ENCODE results near the gene KCNN1. TPM values are rescaled to one million over a fixed set of nuclear protein-coding genes. Genes with fewer than 3 reads are reported as not detected.

KCNN1 gene
- total and polyA plus RNA-seq, 2 experiments from 2014 or later, result 2.2 to 29.8 TPM

DNA sequence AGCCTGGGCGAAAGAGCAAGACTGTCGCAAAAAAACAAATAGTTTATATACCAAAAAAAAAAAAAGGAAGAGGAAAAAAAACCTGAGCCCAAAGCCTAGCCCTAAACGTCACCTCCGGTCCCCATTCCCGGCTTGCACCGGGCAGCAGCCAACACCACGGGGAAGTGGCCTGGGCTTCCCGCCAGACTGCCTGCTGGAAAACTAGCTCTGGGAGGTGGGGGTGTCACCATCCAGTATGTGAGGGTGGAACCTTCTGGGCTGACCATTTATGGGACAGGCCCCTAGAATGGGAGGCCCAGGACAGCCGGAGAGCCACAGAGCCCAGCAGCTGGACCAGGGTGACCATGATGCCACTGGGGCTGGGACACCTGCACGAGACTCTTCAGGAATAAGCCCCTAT, 82.5 kb downstream of the KCNN1 start:
- Mint-ChIP-seq H3K4me1 (peaks cover 7% of the 10 kb centered on the region; the same call in 2 of the 3 replicates), H3K9me3 (no peaks in the 10 kb centered on the region), H3K27me3 (ENCODE audit: insufficient read depth, low read depth, poor library complexity) (peaks cover 17% of the 10 kb centered on the region), H3K27ac (no peak overlapping the region), H3K4me3 (no peak overlapping the region), H3K36me3 (ENCODE audit: low read depth) (no peaks in the 10 kb centered on the region; the same call in 2 of the 3 replicates)
- no peak overlapping the region for H3K4me3 ChIP-seq
- no peaks in the 10 kb centered on the region for H3K36me3 ChIP-seq (ENCODE audit: insufficient read depth)
- no peaks in the 10 kb centered on the region for H3K4me1 ChIP-seq (ENCODE audit: insufficient read depth)
- DNase-seq (ENCODE audit: low spot score) (no peak), ATAC-seq (no peak)
- H2AFZ ChIP-seq, result no peak overlapping the region
- H3K9me2 ChIP-seq (ENCODE audit: insufficient read depth), result no peaks in the 10 kb centered on the region
- no peaks in the 10 kb centered on the region for H3K79me2 ChIP-seq (replicated peaks; ENCODE audit: insufficient read depth)
- no peak for TF ChIP-seq ZNF331 (CRISPR knock-in tag; IDR thresholded peaks at IDR 0.05; ENCODE audit: low read depth)
- no peak for TF ChIP-seq POLR2AphosphoS5 (IDR thresholded peaks at IDR 0.05; ENCODE audit: low read depth)
- TF ChIP-seq, protein P1, sequence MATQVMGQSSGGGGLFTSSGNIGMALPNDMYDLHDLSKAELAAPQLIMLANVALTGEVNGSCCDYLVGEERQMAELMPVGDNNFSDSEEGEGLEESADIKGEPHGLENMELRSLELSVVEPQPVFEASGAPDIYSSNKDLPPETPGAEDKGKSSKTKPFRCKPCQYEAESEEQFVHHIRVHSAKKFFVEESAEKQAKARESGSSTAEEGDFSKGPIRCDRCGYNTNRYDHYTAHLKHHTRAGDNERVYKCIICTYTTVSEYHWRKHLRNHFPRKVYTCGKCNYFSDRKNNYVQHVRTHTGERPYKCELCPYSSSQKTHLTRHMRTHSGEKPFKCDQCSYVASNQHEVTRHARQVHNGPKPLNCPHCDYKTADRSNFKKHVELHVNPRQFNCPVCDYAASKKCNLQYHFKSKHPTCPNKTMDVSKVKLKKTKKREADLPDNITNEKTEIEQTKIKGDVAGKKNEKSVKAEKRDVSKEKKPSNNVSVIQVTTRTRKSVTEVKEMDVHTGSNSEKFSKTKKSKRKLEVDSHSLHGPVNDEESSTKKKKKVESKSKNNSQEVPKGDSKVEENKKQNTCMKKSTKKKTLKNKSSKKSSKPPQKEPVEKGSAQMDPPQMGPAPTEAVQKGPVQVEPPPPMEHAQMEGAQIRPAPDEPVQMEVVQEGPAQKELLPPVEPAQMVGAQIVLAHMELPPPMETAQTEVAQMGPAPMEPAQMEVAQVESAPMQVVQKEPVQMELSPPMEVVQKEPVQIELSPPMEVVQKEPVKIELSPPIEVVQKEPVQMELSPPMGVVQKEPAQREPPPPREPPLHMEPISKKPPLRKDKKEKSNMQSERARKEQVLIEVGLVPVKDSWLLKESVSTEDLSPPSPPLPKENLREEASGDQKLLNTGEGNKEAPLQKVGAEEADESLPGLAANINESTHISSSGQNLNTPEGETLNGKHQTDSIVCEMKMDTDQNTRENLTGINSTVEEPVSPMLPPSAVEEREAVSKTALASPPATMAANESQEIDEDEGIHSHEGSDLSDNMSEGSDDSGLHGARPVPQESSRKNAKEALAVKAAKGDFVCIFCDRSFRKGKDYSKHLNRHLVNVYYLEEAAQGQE (IDR thresholded peaks at IDR 0.05; ENCODE audit: unreplicated experiment), result no peak
- no peak for TF ChIP-seq STAT1 (IDR thresholded peaks at IDR 0.05; ENCODE audit: unreplicated experiment)
- no peak for TF ChIP-seq NANOG (IDR thresholded peaks at IDR 0.05; ENCODE audit: borderline replicate concordance)
- TF ChIP-seq ZNF114 (CRISPR knock-in tag; IDR thresholded peaks at IDR 0.05), result no peak
- TF ChIP-seq CREB1 (CRISPR knock-in tag; IDR thresholded peaks at IDR 0.05; ENCODE audit: low read depth), result no peak
- TF ChIP-seq EZH2 (IDR thresholded peaks at IDR 0.05; ENCODE audit: low read depth, unreplicated experiment), result no peak
- TF ChIP-seq JUNB (IDR thresholded peaks at IDR 0.05; ENCODE audit: unreplicated experiment), result no peak
- TF ChIP-seq, protein P2, sequence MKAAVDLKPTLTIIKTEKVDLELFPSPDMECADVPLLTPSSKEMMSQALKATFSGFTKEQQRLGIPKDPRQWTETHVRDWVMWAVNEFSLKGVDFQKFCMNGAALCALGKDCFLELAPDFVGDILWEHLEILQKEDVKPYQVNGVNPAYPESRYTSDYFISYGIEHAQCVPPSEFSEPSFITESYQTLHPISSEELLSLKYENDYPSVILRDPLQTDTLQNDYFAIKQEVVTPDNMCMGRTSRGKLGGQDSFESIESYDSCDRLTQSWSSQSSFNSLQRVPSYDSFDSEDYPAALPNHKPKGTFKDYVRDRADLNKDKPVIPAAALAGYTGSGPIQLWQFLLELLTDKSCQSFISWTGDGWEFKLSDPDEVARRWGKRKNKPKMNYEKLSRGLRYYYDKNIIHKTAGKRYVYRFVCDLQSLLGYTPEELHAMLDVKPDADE (IDR thresholded peaks at IDR 0.05), result no peak
- no peak for TF ChIP-seq EZH2phosphoT487 (IDR thresholded peaks at IDR 0.05; ENCODE audit: unreplicated experiment)
- TF ChIP-seq, protein P3, sequence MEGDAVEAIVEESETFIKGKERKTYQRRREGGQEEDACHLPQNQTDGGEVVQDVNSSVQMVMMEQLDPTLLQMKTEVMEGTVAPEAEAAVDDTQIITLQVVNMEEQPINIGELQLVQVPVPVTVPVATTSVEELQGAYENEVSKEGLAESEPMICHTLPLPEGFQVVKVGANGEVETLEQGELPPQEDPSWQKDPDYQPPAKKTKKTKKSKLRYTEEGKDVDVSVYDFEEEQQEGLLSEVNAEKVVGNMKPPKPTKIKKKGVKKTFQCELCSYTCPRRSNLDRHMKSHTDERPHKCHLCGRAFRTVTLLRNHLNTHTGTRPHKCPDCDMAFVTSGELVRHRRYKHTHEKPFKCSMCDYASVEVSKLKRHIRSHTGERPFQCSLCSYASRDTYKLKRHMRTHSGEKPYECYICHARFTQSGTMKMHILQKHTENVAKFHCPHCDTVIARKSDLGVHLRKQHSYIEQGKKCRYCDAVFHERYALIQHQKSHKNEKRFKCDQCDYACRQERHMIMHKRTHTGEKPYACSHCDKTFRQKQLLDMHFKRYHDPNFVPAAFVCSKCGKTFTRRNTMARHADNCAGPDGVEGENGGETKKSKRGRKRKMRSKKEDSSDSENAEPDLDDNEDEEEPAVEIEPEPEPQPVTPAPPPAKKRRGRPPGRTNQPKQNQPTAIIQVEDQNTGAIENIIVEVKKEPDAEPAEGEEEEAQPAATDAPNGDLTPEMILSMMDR (conservative IDR thresholded peaks at IDR 0.05; ENCODE audit: low read depth in 2 of 2), result no peak
- TF ChIP-seq, protein P4, sequence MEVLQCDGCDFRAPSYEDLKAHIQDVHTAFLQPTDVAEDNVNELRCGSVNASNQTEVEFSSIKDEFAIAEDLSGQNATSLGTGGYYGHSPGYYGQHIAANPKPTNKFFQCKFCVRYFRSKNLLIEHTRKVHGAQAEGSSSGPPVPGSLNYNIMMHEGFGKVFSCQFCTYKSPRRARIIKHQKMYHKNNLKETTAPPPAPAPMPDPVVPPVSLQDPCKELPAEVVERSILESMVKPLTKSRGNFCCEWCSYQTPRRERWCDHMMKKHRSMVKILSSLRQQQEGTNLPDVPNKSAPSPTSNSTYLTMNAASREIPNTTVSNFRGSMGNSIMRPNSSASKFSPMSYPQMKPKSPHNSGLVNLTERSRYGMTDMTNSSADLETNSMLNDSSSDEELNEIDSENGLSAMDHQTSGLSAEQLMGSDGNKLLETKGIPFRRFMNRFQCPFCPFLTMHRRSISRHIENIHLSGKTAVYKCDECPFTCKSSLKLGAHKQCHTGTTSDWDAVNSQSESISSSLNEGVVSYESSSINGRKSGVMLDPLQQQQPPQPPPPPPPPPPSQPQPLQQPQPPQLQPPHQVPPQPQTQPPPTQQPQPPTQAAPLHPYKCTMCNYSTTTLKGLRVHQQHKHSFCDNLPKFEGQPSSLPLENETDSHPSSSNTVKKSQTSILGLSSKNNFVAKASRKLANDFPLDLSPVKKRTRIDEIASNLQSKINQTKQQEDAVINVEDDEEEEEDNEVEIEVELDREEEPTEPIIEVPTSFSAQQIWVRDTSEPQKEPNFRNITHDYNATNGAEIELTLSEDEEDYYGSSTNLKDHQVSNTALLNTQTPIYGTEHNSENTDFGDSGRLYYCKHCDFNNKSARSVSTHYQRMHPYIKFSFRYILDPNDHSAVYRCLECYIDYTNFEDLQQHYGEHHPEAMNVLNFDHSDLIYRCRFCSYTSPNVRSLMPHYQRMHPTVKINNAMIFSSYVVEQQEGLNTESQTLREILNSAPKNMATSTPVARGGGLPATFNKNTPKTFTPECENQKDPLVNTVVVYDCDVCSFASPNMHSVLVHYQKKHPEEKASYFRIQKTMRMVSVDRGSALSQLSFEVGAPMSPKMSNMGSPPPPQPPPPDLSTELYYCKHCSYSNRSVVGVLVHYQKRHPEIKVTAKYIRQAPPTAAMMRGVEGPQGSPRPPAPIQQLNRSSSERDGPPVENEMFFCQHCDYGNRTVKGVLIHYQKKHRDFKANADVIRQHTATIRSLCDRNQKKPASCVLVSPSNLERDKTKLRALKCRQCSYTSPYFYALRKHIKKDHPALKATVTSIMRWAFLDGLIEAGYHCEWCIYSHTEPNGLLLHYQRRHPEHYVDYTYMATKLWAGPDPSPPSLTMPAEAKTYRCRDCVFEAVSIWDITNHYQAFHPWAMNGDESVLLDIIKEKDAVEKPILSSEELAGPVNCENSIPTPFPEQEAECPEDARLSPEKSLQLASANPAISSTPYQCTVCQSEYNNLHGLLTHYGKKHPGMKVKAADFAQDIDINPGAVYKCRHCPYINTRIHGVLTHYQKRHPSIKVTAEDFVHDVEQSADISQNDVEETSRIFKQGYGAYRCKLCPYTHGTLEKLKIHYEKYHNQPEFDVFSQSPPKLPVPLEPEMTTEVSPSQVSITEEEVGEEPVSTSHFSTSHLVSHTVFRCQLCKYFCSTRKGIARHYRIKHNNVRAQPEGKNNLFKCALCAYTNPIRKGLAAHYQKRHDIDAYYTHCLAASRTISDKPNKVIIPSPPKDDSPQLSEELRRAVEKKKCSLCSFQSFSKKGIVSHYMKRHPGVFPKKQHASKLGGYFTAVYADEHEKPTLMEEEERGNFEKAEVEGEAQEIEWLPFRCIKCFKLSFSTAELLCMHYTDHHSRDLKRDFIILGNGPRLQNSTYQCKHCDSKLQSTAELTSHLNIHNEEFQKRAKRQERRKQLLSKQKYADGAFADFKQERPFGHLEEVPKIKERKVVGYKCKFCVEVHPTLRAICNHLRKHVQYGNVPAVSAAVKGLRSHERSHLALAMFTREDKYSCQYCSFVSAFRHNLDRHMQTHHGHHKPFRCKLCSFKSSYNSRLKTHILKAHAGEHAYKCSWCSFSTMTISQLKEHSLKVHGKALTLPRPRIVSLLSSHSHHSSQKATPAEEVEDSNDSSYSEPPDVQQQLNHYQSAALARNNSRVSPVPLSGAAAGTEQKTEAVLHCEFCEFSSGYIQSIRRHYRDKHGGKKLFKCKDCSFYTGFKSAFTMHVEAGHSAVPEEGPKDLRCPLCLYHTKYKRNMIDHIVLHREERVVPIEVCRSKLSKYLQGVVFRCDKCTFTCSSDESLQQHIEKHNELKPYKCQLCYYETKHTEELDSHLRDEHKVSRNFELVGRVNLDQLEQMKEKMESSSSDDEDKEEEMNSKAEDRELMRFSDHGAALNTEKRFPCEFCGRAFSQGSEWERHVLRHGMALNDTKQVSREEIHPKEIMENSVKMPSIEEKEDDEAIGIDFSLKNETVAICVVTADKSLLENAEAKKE (CRISPR knock-in tag; IDR thresholded peaks at IDR 0.05), result no peak
- H3F3A ChIP-seq (replicated peaks; ENCODE audit: low read depth), result no peaks in the 10 kb centered on the region
- H3K4me2 ChIP-seq, result no peak overlapping the region
- no peaks in the 10 kb centered on the region for H3K27me3 ChIP-seq (ENCODE audit: insufficient read depth)
- H3K27ac ChIP-seq (ENCODE audit: low read depth), result no peak overlapping the region
- H4K20me1 ChIP-seq (replicated peaks; ENCODE audit: insufficient read depth), result no peaks in the 10 kb centered on the region
